Trophoblast cell (in vitro differentiated cells and primary cell): Measurements from ENCODE around the gene ZNF600.
"Not testable (repeated sequence)": the region's sequence is repeated elsewhere in the genome, so short reads cannot be mapped to it uniquely, and the experiment has no call there.

Experiments used
- DNase-seq, 2 donors: peaks; one replicate each; pipeline ENCODE4 v3.0.0-alpha.2; 2016
- H2AFZ ChIP-seq: 2 replicates; pipeline ENCODE4 v1.6.1; 2013; ENCODE audit warnings: low read length, moderate library complexity, mild to moderate bottlenecking; ENCODE audit not compliant: insufficient read depth, poor library complexity
- H2AK5ac ChIP-seq: 2 replicates; pipeline ENCODE4 v1.6.1; 2013; ENCODE audit warnings: mild to moderate bottlenecking, low read length
- H2BK120ac ChIP-seq: 2 replicates; pipeline ENCODE4 v1.6.1; 2013; ENCODE audit warnings: low read length, mild to moderate bottlenecking, moderate library complexity; ENCODE audit not compliant: insufficient read depth, poor library complexity
- H2BK12ac ChIP-seq: 2 replicates; pipeline ENCODE4 v1.6.1; 2013; ENCODE audit warnings: mild to moderate bottlenecking, low read length, moderate library complexity
- H2BK5ac ChIP-seq: 2 replicates; pipeline ENCODE4 v1.6.1; 2013; ENCODE audit warnings: low read length, low read depth, moderate library complexity, mild to moderate bottlenecking; ENCODE audit not compliant: poor library complexity
- H3K14ac ChIP-seq: 2 replicates; pipeline ENCODE4 v1.6.1; 2013; ENCODE audit warnings: mild to moderate bottlenecking, low read length
- H3K18ac ChIP-seq: 2 replicates; pipeline ENCODE4 v1.6.1; 2013; ENCODE audit warnings: mild to moderate bottlenecking, low read length
- H3K23ac ChIP-seq: 2 replicates; pipeline ENCODE4 v1.6.1; 2013; ENCODE audit warnings: low read length
- H3K27ac ChIP-seq: 2 replicates; pipeline ENCODE4 v1.5.1; 2013; ENCODE audit warnings: low read depth, mild to moderate bottlenecking, inconsistent platforms, low read length, moderate library complexity
- H3K27me3 ChIP-seq: 2 replicates; pipeline ENCODE4 v1.6.1; 2013; ENCODE audit warnings: inconsistent platforms, mild to moderate bottlenecking, low read length, moderate library complexity; ENCODE audit not compliant: insufficient read depth
- H3K36me3 ChIP-seq, 2 experiments: 1 replicate in 1 of 2; 2 replicates in 1 of 2; pipeline ENCODE4 v1.6.1; 2013; ENCODE audit warnings: low read length in 2 of 2, mild to moderate bottlenecking in 2 of 2, moderate library complexity in 1 of 2; ENCODE audit not compliant: insufficient read depth in 2 of 2, control insufficient read depth in 1 of 2
- H3K4ac ChIP-seq: 2 replicates; pipeline ENCODE4 v1.6.1; 2013; ENCODE audit warnings: low read depth, mild to moderate bottlenecking, low read length, moderate library complexity
- H3K4me1 ChIP-seq, 2 experiments: 1 replicate in 1 of 2; 2 replicates in 1 of 2; pipeline ENCODE4 v1.6.1; 2013; ENCODE audit warnings: low read length in 2 of 2, mild to moderate bottlenecking in 2 of 2, moderate library complexity in 1 of 2; ENCODE audit not compliant: insufficient read depth in 2 of 2, control insufficient read depth in 1 of 2
- H3K4me2 ChIP-seq: 2 replicates; pipeline ENCODE4 v1.6.1; 2013; ENCODE audit warnings: inconsistent platforms, mild to moderate bottlenecking, low read length, moderate library complexity
- H3K4me3 ChIP-seq: 2 replicates; pipeline ENCODE4 v1.5.1; 2013; ENCODE audit warnings: mild to moderate bottlenecking, low read depth, low read length, inconsistent platforms
- H3K79me1 ChIP-seq: one replicate; pipeline ENCODE4 v1.6.1; 2013; ENCODE audit warnings: low read length
- H3K79me2 ChIP-seq: 2 replicates; pipeline ENCODE4 v1.6.1; 2013; ENCODE audit warnings: low read length, mild to moderate bottlenecking; ENCODE audit not compliant: control insufficient read depth, insufficient read depth, poor library complexity
- H3K9ac ChIP-seq: 2 replicates; pipeline ENCODE4 v1.6.1; 2013; ENCODE audit warnings: mild to moderate bottlenecking, low read length
- H3K9me3 ChIP-seq: 2 replicates; pipeline ENCODE4 v1.6.1; 2013; ENCODE audit warnings: low read depth, mild to moderate bottlenecking, control low read depth, inconsistent platforms, low read length; ENCODE audit not compliant: insufficient read depth
- H4K12ac ChIP-seq: 2 replicates; pipeline ENCODE4 v1.6.1; 2013; ENCODE audit warnings: low read depth, mild to moderate bottlenecking, low read length, moderate library complexity
- H4K8ac ChIP-seq: 2 replicates; pipeline ENCODE4 v1.6.1; 2013; ENCODE audit warnings: low read depth, mild to moderate bottlenecking, low read length, moderate library complexity
- H4K91ac ChIP-seq: one replicate; pipeline ENCODE4 v1.6.1; 2013; ENCODE audit warnings: low read depth, mild to moderate bottlenecking, low read length, moderate library complexity
- WGBS: extraction: QIAGEN DNeasy Blood & Tissue Kit; methylation state at CpG from one replicate; pipeline ENCODE4 v1.1.7; 2013; ENCODE audit warnings: missing lambda C conversion rate; ENCODE audit not compliant: insufficient read length, insufficient coverage; ENCODE audit errors: extremely low coverage; 5-methylcytosine and 5-hydroxymethylcytosine counted together

Gene ZNF600

DNA sequence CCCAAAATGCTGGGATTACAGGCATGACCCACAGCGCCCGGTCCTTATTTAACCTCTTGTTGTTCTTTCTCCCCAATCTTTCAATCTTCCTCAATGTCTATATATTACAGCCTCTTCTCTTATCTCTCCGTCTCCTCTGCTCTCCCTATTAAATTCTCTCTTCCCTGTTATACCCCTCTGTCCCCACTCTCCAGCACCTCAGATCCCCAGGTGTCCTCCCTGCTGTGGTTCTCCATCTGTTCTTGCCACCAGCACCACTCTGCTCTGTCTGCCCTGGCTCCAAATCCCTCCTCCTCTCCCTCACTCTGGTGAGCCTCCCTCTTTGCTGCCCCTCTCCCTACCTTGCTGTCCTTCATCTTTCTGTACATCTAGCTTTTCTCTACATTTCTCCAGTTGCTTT lies 1.1 kb downstream of the ZNF600 start:
- Histone ChIP-seq H2BK12ac (no peak overlapping the region), H4K12ac (no peak overlapping the region), H2AFZ (no peak overlapping the region), H2BK5ac (no peak overlapping the region), H3K27me3 (no peaks in the 10 kb centered on the region), H3K14ac (no peak overlapping the region), H3K79me1 (peaks cover 2% of the 10 kb centered on the region), H4K91ac (no peak overlapping the region), H3K9ac (no peak overlapping the region), H3K4me1 (peaks cover 5 to 6% of the 10 kb centered on the region in 2 experiments), H3K18ac (no peak overlapping the region), H3K9me3 (no peaks in the 10 kb centered on the region), H3K27ac (no peak overlapping the region), H3K36me3 (peaks cover 6 to 7% of the 10 kb centered on the region in 2 experiments), H3K4me2 (no peak overlapping the region), H3K4ac (no peak overlapping the region), H2BK120ac (no peak overlapping the region), H3K79me2 (peaks cover 6% of the 10 kb centered on the region), H3K4me3 (no peak overlapping the region), H2AK5ac (no peak overlapping the region), H3K23ac (no peak overlapping the region), H4K8ac (no peak overlapping the region)
- no CpG with 5 or more reads among the region's 3 CpGs for WGBS
- DNase-seq, result no peak

DNA sequence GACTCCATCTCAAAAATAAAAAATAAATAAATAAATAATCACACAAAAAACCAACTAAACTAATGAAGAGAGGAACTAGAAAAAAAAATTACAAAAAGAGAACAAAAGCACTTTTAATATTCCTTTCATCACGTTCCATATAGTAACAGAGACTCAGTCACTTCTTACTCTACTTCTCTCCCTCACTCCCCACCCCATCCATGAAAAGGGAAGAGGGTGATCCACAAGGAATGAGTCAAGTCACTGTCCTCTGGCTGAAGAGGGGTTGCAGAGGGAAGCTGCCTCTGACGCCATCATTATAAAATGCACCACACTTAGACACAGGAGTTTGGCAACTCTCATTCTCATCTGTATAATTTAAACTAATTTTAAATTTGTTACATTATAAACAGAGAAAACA lies 3.7 kb downstream of the ZNF600 start:
- not testable (repeated sequence) for H3K9ac ChIP-seq, H2BK120ac ChIP-seq, H2AFZ ChIP-seq, H3K4me1 ChIP-seq, H3K23ac ChIP-seq, H3K18ac ChIP-seq, H4K8ac ChIP-seq, H2BK12ac ChIP-seq, H4K12ac ChIP-seq, H3K4me2 ChIP-seq, H2AK5ac ChIP-seq, H3K14ac ChIP-seq, H2BK5ac ChIP-seq, H3K9me3 ChIP-seq, H3K4me3 ChIP-seq, H3K4ac ChIP-seq, H3K79me1 ChIP-seq, H3K79me2 ChIP-seq, H3K27me3 ChIP-seq, H4K91ac ChIP-seq, H3K27ac ChIP-seq
- peak in 1 of 2 donors; percentile 17 for DNase-seq
- no CpG with 5 or more reads among the region's 2 CpGs for WGBS
- H3K36me3 ChIP-seq, result peaks cover 10 to 12% of the 10 kb centered on the region in 2 experiments

DNA sequence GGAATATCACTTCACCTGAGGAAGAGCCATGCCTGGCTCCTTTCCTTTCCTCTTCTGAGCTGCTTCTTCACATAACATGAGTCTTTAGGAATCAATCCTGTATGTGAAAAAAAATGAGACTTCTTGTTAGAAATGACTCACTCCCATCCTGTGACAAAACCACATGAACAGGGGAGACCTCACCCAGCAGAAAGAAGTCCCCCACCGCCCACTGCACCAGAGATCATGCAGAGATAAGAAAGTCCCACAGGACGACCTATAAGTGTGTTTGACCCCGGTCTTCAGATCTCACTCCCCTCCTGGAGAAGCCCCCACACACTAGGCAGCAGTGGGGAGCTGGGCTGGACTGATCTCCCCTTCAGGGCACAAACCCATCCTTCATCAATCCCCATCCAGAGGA lies 7.8 kb downstream of the ZNF600 start:
- H3K9me3 ChIP-seq, result no peaks in the 10 kb centered on the region

DNA sequence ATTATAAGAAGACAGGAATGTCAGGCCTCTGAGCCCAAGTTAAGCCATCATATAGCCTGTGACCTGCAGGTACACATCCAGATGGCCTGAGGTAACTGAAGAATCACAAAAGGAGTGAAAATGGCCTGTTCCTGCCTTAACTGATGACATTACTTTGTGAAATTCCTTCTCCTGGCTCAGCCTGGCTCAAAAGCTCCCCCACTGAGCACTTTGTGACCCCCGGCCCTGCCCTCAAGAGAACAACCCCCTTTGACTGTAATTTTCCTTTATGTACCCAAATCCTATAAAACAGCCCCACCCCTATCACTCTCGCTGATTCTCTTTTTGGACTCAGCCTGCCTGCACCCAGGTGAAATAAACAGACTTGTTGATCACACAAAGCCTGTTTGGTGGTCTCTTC lies 30.1 kb downstream of the ZNF600 start:
- not testable (repeated sequence) for H3K9ac ChIP-seq, H2BK120ac ChIP-seq, H3K36me3 ChIP-seq, H3K79me2 ChIP-seq, H2BK12ac ChIP-seq, H3K4me3 ChIP-seq, H2AK5ac ChIP-seq, DNase-seq, H3K27ac ChIP-seq, H4K12ac ChIP-seq, H4K8ac ChIP-seq, H3K9me3 ChIP-seq, H3K14ac ChIP-seq, H3K4me1 ChIP-seq, H3K18ac ChIP-seq, H3K79me1 ChIP-seq, H3K23ac ChIP-seq, H3K4me2 ChIP-seq, H3K27me3 ChIP-seq, H3K4ac ChIP-seq, H4K91ac ChIP-seq, H2AFZ ChIP-seq, H2BK5ac ChIP-seq
- no CpG with 5 or more reads among the region's 2 CpGs for WGBS

More for the DNA sequence above, 7.8 kb downstream of the ZNF600 start:
- H3K4me1 ChIP-seq, result no peaks in the 10 kb centered on the region
- no peak overlapping the region for H2BK12ac ChIP-seq
- no peaks in the 10 kb centered on the region for H3K27me3 ChIP-seq
- H4K91ac ChIP-seq, result no peak overlapping the region
- H3K18ac ChIP-seq, result no peak overlapping the region
- no peak overlapping the region for H3K4ac ChIP-seq
- H3K27ac ChIP-seq, result no peak overlapping the region
- H2BK5ac ChIP-seq, result no peak overlapping the region
- no CpG with 5 or more reads among the region's 3 CpGs for WGBS
- no peak overlapping the region for H3K14ac ChIP-seq
- H2AK5ac ChIP-seq, result no peak overlapping the region
- H3K23ac ChIP-seq, result no peak overlapping the region
- H3K79me1 ChIP-seq, result no peaks in the 10 kb centered on the region
- no peak overlapping the region for H3K4me2 ChIP-seq
- no peak for DNase-seq
- peaks cover 21 to 26% of the 10 kb centered on the region in 2 experiments for H3K36me3 ChIP-seq
- H3K4me3 ChIP-seq, result no peak overlapping the region
- H2AFZ ChIP-seq, result no peak overlapping the region
- no peak overlapping the region for H3K9ac ChIP-seq
- H4K12ac ChIP-seq, result no peak overlapping the region
- H4K8ac ChIP-seq, result no peak overlapping the region
- no peak overlapping the region for H2BK120ac ChIP-seq
- no peaks in the 10 kb centered on the region for H3K79me2 ChIP-seq
